GM10266 (cell line): ENCODE data around the gene SCYGR5.

Experiments
- DNase-seq: peaks from one replicate; pipeline ENCODE4 v3.0.0; 2012; ENCODE audit errors: extremely low spot score
- CTCF ChIP-seq: IDR thresholded peaks from 2 replicates; pipeline ENCODE4 v1.5.1; 2012; ENCODE audit warnings: mild to moderate bottlenecking, low read depth; ENCODE audit not compliant: control insufficient read depth, insufficient read depth; ENCODE audit errors: missing control alignments

SCYGR5 gene

GRCh38 chr2:227630322-227630721 lies 36.3 kb upstream of the SCYGR5 start:
- TF ChIP-seq CTCF: no peak
- no peak for DNase-seq

GRCh38 chr2:227632827-227633226 lies 33.8 kb upstream of the SCYGR5 start:
- DNase-seq: no peak
- no peak for TF ChIP-seq CTCF

GRCh38 chr2:227634201-227634600 lies 32.4 kb upstream of the SCYGR5 start:
- no peak for DNase-seq
- TF ChIP-seq CTCF: no peak

GRCh38 chr2:227642656-227643055 lies 23.9 kb upstream of the SCYGR5 start:
- DNase-seq: no peak
- no peak for TF ChIP-seq CTCF

GRCh38 chr2:227643990-227644551 lies 22.5 kb upstream of the SCYGR5 start:
- no peak for TF ChIP-seq CTCF
- no peak for DNase-seq

GRCh38 chr2:227653419-227653818 lies 13.2 kb upstream of the SCYGR5 start:
- DNase-seq: no peak
- no peak for TF ChIP-seq CTCF

GRCh38 chr2:227654426-227654825 lies 12.2 kb upstream of the SCYGR5 start:
- TF ChIP-seq CTCF: no peak

More at GRCh38 chr2:227654426-227654825, 12.2 kb upstream of the SCYGR5 start:
- no peak for DNase-seq
